ENCODE results near the gene SUSD4.

SUSD4 gene

DNA sequence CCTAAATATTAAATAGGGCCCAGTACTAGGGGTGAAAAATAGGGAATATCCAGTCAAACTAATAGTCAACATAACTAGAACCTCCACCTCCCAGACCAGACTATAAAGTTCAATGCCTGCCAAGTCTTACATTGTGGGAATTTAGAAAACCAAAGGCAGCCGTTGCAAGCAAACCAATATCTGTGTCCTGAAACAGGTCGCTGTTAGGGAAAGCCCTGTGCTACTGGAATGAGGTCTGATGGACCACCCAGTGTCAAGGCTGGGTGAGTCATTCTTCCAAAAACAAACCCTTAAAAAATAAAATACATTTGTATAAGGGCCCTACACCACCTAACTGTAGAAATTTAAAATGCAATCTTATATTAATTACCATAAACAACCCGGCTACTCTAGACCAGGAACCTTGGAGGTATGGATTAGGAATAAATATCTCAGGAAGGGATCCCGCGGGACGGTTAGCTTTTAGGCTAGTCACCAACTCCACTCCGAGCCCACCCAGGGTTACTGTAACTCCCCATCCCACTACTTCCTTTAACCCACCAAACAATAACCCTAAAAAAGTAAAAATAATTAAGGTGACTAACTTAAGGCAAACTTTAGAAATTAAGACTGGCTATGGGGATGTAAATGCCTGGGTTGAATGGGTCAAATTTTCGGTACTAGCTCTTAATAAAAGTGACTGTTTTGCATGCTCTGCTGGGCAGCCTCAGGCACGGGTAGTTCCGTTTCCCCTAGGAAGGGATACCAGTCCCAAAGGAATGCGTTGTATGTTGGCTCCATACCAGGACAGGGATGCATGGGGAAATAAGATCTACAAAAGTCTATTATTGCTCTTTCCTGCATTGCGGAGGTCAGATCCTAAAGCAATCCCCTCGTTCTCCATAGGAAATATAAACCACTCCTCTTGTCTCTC is 155.6 kb downstream of the SUSD4 start:
- DNase-seq: no peak

DNA sequence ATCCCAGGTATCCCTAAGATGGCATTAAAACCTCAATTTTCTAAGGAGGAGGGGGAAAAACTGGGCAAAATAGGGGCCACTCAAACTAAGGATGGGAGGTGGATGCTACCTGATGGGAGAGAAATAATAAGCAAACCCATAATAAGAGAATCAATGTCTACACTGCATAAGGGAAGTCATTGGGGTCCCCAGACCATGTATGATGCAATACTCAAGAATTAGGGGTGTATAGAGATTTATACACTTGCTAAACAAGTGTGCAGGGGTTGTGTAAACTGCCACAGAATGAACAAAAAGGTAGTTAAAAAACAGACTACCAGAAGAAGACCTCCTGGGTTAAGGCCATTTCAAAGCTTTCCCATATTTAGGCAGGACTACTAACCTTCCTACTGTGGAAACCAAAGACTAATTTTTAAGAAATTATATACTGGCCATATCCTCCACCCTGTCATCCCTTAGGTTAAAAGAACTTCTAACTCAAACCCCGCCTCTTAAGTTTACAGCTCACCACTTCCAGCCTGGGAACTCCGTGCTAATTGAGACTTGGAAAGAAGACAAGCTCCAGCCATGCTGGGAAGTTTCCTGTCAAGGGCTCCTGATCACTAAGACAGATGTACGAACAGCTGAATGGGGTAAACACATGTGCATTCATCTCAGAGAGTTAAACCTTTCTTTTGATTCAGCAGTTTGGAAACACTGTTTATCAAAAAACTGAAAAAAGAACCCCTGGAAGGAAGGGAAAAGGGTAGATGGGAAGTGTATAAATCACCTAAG is 156.5 kb downstream of the SUSD4 start:
- peak; percentile 9 for DNase-seq

DNA sequence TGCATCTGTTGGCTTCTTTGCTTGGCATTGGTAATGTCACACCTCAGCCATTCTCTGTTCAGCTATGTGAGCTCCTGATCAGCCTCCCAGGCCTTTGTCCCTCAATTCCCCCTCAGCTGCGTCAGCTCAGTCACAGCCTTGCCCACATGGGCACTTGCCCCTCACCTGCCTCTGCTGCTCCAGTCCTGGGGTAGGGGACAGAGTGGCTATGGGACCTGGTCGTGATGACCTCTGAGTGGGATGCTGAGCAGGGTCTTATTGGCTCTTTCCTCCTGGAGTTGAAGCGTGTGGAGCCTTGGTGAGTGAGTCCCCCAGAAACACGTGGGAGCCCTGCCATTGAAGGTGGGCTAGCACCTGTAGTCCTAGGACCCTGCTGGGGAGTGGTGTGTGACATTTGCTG is 159.6 kb downstream of the SUSD4 start:
- peak; percentile 7 for DNase-seq

DNA sequence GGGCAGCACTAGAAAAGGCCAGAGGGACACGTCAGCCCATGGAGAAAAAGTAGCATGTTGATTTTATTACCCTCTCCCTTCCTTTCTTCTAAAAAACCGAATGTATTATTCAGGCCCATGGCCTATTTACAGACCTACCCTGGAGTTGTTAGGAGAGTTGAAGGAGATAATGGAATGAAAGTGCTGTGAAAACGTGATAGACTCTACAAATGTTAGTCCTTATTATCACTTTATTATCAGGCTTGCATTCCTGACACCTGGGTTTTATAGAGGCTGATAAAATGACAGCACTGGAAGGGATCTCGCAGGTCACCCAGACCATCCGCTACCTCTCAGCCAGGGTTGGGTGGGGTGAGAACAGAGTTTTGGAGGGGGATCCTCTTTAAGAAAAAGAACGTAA is 160.3 kb downstream of the SUSD4 start:
- DNase-seq: peak; percentile 6

DNA sequence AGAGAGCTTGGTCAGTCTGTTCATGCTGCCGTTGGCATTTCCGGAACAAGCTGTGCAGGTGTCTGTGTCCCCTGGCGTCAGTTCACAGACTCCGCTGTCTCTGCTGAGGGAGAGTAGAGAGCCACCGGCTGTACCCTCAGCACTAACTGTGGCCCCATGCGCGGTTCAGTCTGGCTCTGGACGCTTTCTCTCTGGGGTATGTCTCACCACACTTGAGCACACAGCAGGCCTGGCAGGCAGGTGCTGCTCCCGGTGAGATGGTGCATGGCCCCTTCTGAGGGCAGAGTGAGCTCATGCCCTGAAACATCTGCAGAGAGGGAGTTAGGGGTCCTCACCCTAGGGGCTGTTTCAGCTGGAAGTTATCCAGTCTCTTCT is 161.0 kb downstream of the SUSD4 start:
- peak; percentile 19 for DNase-seq

DNA sequence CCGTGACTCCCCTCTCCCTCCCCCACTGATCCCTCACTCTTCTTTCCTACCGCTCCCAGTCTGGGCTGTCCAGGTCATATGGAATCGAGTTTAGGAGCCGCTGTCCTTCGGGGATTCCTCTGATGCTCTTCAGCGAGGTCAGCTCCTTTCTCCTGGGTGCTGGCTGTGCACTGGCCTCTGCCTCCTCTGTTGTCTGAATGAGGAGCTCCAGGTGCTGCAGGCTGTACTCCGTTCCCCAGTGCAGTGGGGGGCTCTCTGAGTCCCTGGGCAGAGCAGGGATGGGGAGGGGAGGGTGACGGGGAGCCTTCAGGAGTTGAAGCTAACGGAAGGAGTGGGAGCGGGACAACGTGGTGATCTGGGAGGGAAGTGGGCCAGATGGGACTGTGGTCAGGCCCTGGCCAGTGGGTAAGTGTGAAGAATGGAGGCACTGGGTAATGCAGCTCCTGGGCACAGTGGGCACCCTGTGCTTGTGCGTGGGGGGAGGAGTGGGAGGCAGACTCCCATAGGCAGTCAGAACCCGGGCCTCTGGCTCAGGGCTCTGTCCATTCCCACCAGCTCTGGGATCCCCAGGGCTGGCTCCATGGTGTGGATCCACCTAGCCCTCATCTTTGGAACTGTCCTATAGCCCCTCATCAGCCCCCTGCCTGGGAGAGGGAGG is 161.5 kb downstream of the SUSD4 start:
- peak; percentile 15 for DNase-seq

DNA sequence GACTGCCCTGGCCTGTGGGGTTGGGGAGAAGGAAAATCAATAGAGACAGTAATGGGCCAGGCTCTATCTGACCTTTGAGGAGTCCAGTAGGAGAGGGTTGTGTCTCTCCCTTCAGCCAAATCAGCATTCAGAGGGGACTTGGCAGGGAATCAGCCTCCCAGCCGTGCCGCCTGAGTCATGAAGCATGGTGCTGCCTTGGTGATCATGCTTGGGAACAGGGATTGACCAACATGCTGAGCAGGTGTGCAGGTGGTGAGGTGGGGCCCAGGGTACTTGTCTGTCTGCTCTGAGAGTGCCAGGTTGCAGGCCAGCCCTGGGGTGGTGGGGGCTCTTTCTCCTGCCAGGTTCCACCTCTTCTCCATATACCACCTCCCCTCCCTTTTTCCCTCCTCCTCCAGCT is 162.0 kb downstream of the SUSD4 start:
- DNase-seq: peak; percentile 9

DNA sequence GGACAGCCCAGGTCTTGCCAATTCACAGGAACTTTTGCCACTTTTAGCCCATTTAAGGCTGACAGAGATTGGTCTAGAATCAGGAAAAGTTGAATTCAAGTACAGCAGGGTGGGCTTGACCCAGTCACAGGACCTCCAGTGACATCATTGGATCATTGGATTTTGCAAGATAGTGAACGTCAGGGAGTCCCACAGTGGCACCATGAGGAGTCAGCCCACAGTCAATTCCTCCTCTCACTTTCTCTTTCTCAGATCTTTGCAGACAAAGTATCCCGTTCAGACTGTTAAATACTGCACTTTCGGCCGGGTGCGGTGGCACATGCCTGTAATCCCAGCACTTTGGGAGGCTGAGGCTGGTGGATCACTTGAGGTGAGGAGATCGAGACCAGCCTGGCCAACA is 163.1 kb downstream of the SUSD4 start:
- DNase-seq: peak; percentile 8

DNA sequence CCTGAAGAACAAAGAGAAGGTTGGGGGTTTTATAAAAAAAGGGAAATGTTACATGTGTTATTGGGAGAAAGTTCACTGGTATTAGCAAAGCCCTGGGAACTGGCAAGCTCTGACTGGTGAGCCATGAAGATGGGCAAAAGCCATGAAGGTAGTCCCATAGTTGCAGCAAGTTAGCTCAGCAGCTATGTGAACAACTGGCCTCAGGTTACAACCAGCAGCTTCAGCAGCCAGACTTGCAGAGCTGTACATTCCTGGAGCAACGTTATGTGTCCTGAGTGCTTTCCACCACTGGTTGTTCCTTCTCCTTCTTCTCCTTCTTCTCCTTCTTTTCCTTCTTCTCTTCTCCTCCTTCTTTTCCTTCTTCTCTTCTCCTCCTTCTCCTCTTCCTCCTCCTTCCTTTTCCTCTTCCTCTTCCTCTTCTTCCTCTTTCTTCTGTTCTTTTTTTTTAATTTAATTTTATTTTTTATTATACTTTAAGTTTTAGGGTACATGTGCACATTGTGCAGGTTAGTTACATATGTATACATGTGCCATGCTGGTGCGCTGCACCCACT is 164.8 kb downstream of the SUSD4 start:
- peak; percentile 14 for DNase-seq

DNA sequence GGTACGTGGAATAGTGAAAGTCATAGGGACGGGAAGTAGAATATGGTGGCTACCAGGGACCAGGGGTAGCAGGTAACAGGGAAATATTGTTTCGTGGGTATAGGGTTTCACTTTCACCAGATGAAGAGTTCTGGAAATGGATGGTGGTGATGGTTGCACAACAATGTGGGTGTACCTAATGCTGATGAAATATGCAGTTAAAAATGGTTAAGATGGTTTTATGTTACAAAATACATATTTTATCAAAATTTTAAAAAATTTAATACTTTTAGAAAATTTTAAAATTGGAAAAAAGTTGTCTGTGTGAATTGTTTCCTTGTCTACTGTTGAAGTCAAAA is 165.4 kb downstream of the SUSD4 start:
- DNase-seq: peak; percentile 3

DNA sequence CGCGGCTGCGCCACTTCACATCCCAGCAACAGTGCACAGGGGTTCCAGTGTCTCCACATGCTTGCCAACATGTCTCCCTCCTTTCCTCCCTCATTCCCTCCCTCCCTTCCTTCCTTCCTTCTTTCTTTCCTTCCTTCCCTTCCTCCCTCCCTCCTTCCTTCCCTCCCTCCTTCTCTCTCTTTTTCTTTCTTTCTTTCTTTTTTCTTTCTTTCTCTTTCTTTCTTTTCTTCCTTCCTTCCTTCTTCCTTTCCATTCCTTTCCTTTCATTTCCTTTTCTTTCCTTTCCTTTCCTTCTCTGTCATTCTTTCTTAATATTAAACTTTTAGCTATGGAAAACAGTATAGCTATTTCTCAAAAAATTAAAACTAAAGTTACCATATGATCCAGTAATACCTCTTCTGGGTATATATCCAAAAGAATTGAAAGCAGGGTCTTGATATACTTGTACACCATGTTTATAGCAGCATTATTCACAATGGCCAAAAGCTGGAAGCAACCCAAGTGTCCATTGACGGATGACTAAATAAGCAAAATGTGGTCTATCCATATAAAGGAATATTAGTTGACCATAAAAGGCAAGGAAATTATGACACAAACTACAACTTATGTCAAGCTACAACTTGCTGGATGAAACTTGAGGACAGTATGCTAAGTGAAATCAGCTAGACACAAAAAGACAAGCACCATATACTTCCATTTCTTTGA is 165.9 kb downstream of the SUSD4 start:
- no peak for DNase-seq

DNA sequence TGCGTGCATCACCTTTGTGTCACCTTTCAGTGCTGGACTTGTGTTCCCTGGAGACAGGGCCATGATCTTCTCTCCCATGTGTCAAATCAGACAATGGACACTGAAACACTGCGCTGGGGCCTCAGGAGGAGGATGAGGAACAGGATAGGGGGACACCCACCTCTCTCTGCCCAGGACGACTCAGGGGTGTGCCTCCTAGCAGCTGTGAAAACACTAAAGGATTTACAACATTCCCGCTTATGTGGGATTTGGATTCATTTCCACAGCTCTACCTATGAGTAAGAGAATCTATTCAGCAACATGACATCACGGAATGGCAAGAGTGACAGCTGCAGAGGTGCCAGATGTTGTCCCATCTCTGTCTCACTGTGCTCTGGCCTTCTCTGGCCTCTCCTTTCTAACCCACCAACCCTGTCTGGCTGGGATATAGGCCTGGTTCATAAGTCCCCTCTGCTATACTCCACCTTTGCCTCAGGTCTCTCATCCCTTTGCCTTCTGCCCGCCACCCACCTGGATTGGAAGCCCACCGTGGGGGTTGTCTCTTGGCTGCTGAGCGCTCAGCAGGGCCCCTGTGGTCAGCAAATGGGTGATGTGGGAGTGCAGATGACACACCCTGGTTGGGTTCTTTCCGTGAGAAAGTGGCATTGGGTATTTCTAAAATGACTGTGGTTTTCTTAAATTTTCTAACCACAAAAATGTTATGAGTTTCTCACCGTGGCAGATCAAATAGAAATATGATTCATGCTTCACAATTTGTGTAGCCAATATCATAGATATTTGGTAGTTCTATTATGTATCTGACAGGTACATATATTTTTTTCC is 173.9 kb downstream of the SUSD4 start:
- DNase-seq: peak; percentile 75

DNA sequence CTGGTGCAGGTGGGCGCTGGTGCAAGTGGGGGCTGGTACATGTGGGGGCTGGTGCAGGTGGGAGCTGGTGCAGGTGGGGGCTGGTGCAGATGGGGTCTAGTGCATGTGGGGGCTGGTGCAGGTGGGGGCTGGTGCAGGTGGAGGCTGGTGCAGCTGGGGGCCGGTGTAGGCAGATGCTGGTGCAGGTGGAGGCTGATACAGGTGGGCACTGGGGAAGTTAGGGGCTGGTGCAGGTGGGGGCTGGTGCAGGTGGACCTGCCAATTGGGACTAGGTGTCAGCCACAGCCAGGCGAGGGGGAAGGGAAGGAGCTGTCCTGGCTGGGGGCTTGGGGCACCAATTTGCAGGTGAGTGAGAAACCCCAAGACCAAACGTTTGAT is 174.5 kb downstream of the SUSD4 start:
- DNase-seq: no peak

DNA sequence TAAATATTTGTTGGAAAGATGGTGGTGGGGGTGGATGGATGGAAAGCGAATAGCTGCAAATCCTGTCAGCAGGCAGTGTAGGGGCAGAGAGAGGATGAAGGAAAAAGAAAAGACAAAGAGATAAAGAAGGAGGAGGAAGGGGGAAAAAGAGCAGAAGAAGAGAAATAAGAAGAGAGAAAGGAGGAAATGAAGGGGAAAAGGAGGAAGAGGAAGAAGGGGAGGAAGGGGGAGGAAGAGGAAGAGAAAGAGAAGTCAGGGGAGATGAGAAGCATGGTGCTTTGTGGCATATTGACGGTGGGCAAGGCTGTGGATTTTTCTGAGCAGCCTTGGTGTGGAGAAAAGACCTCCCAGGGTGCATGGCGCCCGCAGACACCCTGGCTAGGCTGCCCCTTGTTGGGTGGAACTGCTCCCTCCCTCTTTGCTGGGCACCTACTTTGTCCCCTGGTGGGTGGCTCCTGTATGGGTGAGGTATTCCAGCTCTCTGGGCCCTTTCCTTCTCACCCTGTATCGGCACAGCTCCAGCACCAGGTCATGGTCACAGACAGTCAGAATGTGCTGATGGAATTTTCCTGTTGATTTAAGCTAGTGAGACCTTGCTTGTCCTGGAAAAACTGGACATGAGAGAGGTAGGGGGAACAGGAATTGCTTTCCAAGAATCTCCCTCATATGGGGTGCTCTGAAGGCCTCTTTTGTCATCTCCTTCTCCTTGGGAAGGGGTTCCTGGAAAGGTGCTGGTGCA is 175.2 kb downstream of the SUSD4 start:
- peak; percentile 21 for DNase-seq

DNA sequence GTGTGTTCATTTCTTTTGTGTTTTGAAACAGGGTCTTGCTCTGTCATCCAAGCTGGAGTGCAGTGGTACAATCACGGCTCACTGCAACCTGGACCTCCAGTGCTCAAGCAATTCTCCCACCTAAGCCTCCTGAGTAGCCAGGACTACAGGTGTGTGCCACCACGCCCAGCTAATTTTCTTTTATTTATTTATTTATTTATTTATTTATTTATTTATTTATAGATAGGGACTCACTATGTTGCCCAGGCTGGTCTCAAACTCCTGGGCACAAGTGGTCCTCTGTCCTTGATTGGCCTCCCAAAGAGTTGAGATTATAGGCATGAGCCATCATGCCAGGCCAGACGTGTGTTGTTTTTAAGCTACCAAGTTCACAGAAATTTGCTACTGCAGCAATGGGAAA is 177.2 kb downstream of the SUSD4 start:
- DNase-seq: no peak

DNA sequence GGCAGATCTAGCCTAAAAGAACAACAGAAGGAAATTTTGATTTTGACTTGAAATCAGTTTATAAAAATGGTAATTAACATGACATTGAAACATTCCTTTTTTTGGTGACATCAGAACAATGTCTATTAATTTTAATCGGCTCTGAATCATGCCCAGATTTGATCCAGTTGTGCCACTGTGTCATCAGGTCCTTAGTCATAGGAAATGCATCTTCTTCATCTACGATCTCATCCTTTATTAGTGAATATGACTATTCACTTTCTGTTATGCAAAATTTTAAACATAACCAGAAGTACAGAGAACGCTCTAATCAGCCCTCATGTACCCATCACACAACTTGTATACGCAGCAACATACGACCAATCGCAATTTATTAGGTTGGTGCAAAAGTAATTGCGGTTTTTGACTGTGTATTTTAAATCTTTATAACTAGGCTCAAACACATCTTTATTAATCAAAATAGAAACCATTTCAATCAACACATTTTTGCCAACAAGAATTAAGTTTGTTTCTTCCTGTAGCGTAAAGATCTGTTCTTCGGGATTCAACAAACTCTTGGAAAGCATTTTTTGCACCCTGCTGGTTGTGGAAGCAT is 180.6 kb downstream of the SUSD4 start:
- peak; percentile 1 for DNase-seq

DNA sequence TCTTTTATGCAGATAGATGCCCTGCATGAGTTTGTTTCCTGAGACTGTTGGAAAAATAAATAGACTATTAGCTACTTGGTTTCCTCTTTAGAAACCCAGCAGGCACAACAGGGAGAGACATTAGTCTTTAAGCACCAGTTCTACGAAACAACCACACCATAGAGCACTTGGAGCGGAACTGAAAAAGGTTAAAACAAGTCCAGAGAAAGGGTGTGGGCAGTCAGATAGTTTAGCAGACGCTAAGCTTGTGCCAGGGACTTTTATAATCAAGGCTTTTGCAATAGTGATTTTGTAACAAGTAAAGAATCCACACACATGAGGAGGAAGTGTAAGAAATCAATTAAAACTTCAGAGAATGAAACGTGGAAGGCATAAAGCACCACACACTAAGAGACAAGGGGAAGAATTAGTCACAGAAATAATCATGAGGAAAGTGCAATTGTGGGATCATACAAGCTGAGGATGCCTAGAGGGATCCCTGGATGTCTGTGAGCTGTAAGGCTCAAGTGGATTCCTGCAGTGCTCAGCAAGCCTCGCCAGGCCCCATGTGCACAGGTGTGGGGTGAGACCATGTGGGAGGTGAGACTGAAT is 183.2 kb downstream of the SUSD4 start:
- DNase-seq: no peak

DNA sequence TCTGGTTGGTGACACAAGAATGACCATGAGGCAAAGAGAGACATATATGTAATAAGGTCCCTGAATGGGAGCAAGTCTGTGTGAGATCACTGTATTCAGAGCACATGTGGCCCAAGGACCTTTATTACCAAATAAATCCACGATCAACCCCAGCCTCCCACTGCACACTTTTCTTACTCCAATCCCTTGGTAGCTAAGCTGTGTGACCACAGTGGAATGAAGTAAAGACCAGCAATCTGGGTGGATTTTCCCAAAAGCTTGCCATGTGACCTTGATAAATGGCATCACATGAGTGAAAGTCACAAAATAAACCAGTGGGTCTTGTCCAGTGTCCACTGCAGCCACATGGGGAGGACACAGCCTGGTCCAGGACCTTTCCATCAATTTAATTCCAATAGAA is 184.2 kb downstream of the SUSD4 start:
- no peak for DNase-seq

DNA sequence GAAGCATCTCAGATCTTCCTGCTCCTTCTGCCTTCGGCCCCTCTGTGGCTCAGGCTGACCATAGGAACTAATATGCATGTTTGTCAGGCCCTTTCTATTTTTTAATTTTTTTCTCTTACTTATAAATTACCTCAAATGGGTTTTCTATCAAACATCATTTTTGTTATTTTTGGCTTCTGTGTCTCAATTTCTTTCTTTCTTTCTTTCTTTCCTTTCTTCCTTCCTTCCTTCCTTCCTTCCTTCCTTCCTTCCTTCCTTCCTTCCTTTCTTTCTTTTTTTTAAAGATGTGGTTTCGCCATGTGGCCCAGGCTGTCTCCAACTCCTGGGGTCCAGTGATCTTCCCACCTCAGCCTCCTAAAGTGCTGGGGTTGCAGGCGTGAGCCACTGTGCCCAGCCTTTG is 184.7 kb downstream of the SUSD4 start:
- DNase-seq: no peak

DNA sequence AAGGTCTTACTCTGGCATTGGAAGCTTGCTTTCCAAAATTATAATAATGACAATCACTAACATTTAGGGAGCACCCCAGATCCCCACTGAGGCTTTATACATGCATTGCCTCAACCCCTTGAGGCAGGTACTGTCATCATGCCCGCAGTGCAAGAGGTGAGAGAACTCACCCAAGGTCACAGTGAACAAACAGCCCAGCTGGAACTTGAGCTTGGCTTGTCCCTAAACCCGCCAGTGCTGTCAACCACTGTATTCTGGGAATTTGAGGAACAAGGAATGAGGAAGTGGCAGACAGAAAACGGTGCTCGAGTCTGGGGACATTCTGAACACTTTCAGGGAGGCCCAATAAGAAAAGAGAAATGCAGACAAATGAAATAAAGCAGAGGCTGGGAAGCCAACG is 186.3 kb downstream of the SUSD4 start:
- no peak for DNase-seq

Data from stimulated activated CD8-positive, alpha-beta memory T cell treated with anti-CD3 and anti-CD28 coated beads, Interleukin-4, amount 100 ng/mL, for 48 hours (primary cell).